Stimulated activated CD4-positive, alpha-beta T cell treated with anti-CD3 and anti-CD28 coated beads, TNF-alpha, amount 100 ng/mL, for 1 hour (primary cell): ENCODE data around the gene TMEM79.
A peak's percentile ranks its signal among the peaks of the same experiment; 100 is the strongest.
"Not testable (repeated sequence)": the region's sequence is repeated elsewhere in the genome, so short reads cannot be mapped to it uniquely, and the experiment has no call there.

Experiments
- DNase-seq, 3 donors: peaks; one replicate each; pipeline ENCODE4 v3.0.0-alpha.2; 2020; ENCODE audit warnings: low read depth in 3 of 3, low spot score in 1 of 3

TMEM79 gene

GRCh38 chr1:156298852-156299357, 14.8 kb downstream of the TMEM79 start, which contains the start of gene VHLL:
Gene VHLL, minus strand, starts transcription at chr1:156299307. Its CDS starts 118 bp downstream, at chr1:156299189.
- no peak for DNase-seq

- no peak for DNase-seq
These were observed 19.1 kb downstream of the TMEM79 start for GRCh38 chr1:156303241-156303640.

- no peak for DNase-seq
These were observed 21.1 kb downstream of the TMEM79 start for GRCh38 chr1:156305215-156305614.

- no peak for DNase-seq
These were observed 24.0 kb downstream of the TMEM79 start for GRCh38 chr1:156308078-156308477.

GRCh38 chr1:156310962-156311361, 26.8 kb downstream of the TMEM79 start:
- DNase-seq, result no peak

- no peak for DNase-seq
These were observed 32.8 kb downstream of the TMEM79 start for GRCh38 chr1:156316909-156317308.

GRCh38 chr1:156319664-156320063, 35.5 kb downstream of the TMEM79 start:
- DNase-seq, result no peak

- DNase-seq, result no peak
These were observed 36.4 kb downstream of the TMEM79 start for GRCh38 chr1:156320560-156320959.

GRCh38 chr1:156323179-156323578, 39.1 kb downstream of the TMEM79 start:
- not testable (repeated sequence) for DNase-seq

- DNase-seq, result no peak
These were observed 52.1 kb downstream of the TMEM79 start for GRCh38 chr1:156336242-156336641.

- DNase-seq, result no peak
These were observed 53.1 kb downstream of the TMEM79 start for GRCh38 chr1:156337052-156337887.

GRCh38 chr1:156337888-156338179, 53.7 kb downstream of the TMEM79 start:
- no peak for DNase-seq

GRCh38 chr1:156338180-156338976, 54.3 kb downstream of the TMEM79 start, which contains the start of the genes CCT3 and TSACC:
Gene CCT3, minus strand, starts transcription at chr1:156338292. Its CDS starts 108 bp downstream, at chr1:156338184.
Gene TSACC, plus strand, starts transcription at chr1:156338526. Its CDS starts 1,232 bp downstream, at chr1:156339758.
- peak; percentile 97 to 99 (median 99) for DNase-seq
